Caco-2 (cell line): Measurements from ENCODE around the gene ARHGAP9. TPM values are rescaled to one million over a fixed set of nuclear protein-coding genes. Genes with fewer than 3 reads are reported as not detected.

ENCODE experiments used
- BruUV-seq: library from RNA; stranded (reverse); fragments of 400-500 nt; replicated peaks from 2 replicates; lab custom pipeline; 2021; lab: Mats Ljungman, UMichigan
- CTCF ChIA-PET: fragments of 300-600 bp; sonication (Branson Sonifier 250); formaldehyde crosslinking; loops from one replicate; lab custom pipeline; 2022; ENCODE audit warnings: antibody characterized with exemption; lab: Charles Lee
- POLR2A ChIA-PET: fragments of 300-600 bp; sonication (Branson Sonifier 250); formaldehyde crosslinking; loops from one replicate; lab custom pipeline; 2022; ENCODE audit warnings: antibody characterized with exemption; lab: Charles Lee
- DNase-seq, 2 experiments: peaks; one replicate each; pipeline versions ENCODE4 v3.0.0 to v3.0.0-alpha.2; 2020 to 2022
- H3K27me3 ChIP-seq: replicated peaks from 2 replicates; pipeline ENCODE4 v1.6.0; 2011; ENCODE audit warnings: low read length; ENCODE audit not compliant: control insufficient read depth, insufficient read depth
- H3K36me3 ChIP-seq: 2 replicates; pipeline ENCODE4 v1.5.1; 2011; ENCODE audit warnings: low read length; ENCODE audit not compliant: control insufficient read depth, insufficient read depth
- H3K4me1 ChIP-seq: fragments of 250-450 bp; sonication (Bioruptor Pico); 2 replicates; pipeline ENCODE4 v1.5.1; 2020; ENCODE audit warnings: mild to moderate bottlenecking
- H3K4me3 ChIP-seq: 2 replicates; pipeline ENCODE4 v1.5.1; 2011; ENCODE audit warnings: low read depth, mild to moderate bottlenecking, control low read depth, low read length
- H3K9me3 ChIP-seq: fragments of 250-450 bp; sonication (Bioruptor Pico); 2 replicates; pipeline ENCODE4 v1.5.1; 2020; ENCODE audit warnings: mild to moderate bottlenecking, moderate library complexity
- H3K27ac Mint-ChIP-seq: one replicate; pipeline ENCODE4 v1.8.0; 2022; ENCODE audit warnings: mixed read lengths; ENCODE audit not compliant: unreplicated experiment
- H3K27me3 Mint-ChIP-seq: one replicate; pipeline ENCODE4 v1.8.0; 2022; ENCODE audit warnings: mixed read lengths; ENCODE audit not compliant: insufficient read depth, unreplicated experiment
- H3K36me3 Mint-ChIP-seq: one replicate; pipeline ENCODE4 v1.8.0; 2022; ENCODE audit warnings: mild to moderate bottlenecking, mixed read lengths; ENCODE audit not compliant: insufficient read depth, unreplicated experiment
- H3K4me1 Mint-ChIP-seq: one replicate; pipeline ENCODE4 v1.8.0; 2022; ENCODE audit warnings: low read depth, mixed read lengths; ENCODE audit not compliant: unreplicated experiment
- H3K4me3 Mint-ChIP-seq: one replicate; pipeline ENCODE4 v1.8.0; 2022; ENCODE audit warnings: mild to moderate bottlenecking, moderate library complexity, mixed read lengths; ENCODE audit not compliant: unreplicated experiment
- H3K9me3 Mint-ChIP-seq: one replicate; pipeline ENCODE4 v1.8.0; 2022; ENCODE audit warnings: mixed read lengths; ENCODE audit not compliant: unreplicated experiment
- CTCF ChIP-seq, 2 experiments: fragments of 200-600 bp in 1 of 2; IDR thresholded peaks; 1 replicate in 1 of 2; 2 replicates in 1 of 2; pipeline versions ENCODE4 v1.5.1 to v1.8.0; 2011 to 2022; ENCODE audit warnings: antibody characterized with exemption in 1 of 2, control low read depth in 1 of 2, inconsistent platforms in 1 of 2, low read depth in 1 of 2, low read length in 1 of 2, mild to moderate bottlenecking in 1 of 2, moderate library complexity in 1 of 2; ENCODE audit not compliant: insufficient read depth in 1 of 2, severe bottlenecking in 1 of 2, unreplicated experiment in 1 of 2
- intact Hi-C: fragments of 100-400 bp; cut with micrococcal nuclease; formaldehyde crosslinking; loops from one replicate; pipeline ENCODE4 v1.10.0; 2022; ENCODE audit not compliant: unreplicated experiment
- total RNA-seq: library from RNA; stranded (reverse); gene quantifications from 2 replicates; pipeline ENCODE4 v1.2.3, GENCODE V29; 2022

ARHGAP9 gene
- total RNA-seq, 1 experiment from 2014 or later, result 0.75 TPM

GRCh38 chr12:57521525-57522010, 41.9 kb upstream of the ARHGAP9 start:
- H3K9me3 ChIP-seq, result no peaks in the 10 kb centered on the region
- no TSS peak for BruUV-seq
- H3K4me1 Mint-ChIP-seq, result peaks cover 29% of the 10 kb centered on the region
- no peaks in the 10 kb centered on the region for H3K27me3 Mint-ChIP-seq
- peak overlapping the region; percentile 72 for H3K4me3 ChIP-seq
- H3K27ac Mint-ChIP-seq, result peak overlapping the region; percentile 94
- ChIA-PET POLR2A (interaction anchor here (1.6 kb wide), 1 partner anchor 25 kb away, joined by 6 read pairs; the partner anchor contains the start of gene DCTN2), CTCF (no interaction called here)
- H3K27me3 ChIP-seq, result no peaks in the 10 kb centered on the region
- peaks cover 90% of the 10 kb centered on the region for H3K36me3 Mint-ChIP-seq
- peaks cover 6% of the 10 kb centered on the region for H3K36me3 ChIP-seq
- peak; percentile 59 to 66 for DNase-seq
- intact Hi-C loops, result loop anchor here (2.0 to 5.0 kb wide), 3 partner anchors 25 to 206 kb away; partner anchors contain the start of gene DCTN2
- H3K4me3 Mint-ChIP-seq, result peak overlapping the region; percentile 86
- no peaks in the 10 kb centered on the region for H3K9me3 Mint-ChIP-seq
- peaks cover 33% of the 10 kb centered on the region for H3K4me1 ChIP-seq
- peak in 1 of 2 experiments; percentile 16 for TF ChIP-seq CTCF (IDR thresholded peaks at IDR 0.05; ENCODE audit: insufficient read depth in 1 of 2, low read depth in 1 of 2, low read length in 1 of 2, severe bottlenecking in 1 of 2, unreplicated experiment in 1 of 2)

- Mint-ChIP-seq H3K9me3 (no peaks in the 10 kb centered on the region), H3K4me3 (peak within 1 kb of the TSS; percentile 86), H3K36me3 (peaks cover 94% of the 10 kb centered on the region), H3K4me1 (peaks cover 29% of the 10 kb centered on the region), H3K27ac (peak within 1 kb of the TSS; percentile 94), H3K27me3 (no peaks in the 10 kb centered on the region)
- TSS peak; percentile 58 for BruUV-seq
- TF ChIP-seq CTCF (IDR thresholded peaks at IDR 0.05; ENCODE audit: insufficient read depth in 1 of 2, low read depth in 1 of 2, low read length in 1 of 2, severe bottlenecking in 1 of 2, unreplicated experiment in 1 of 2), result no peak
- intact Hi-C loops, result loop anchor here (5.0 kb wide), 2 partner anchors 102 to 207 kb away; no protein-coding TSS in a partner anchor
- ChIA-PET CTCF (interaction anchor here (1.2 kb wide), 1 partner anchor 62 kb away, joined by 4 read pairs; no protein-coding TSS in a partner anchor), POLR2A (interaction anchor here (0.5 to 1.6 kb wide), 5 partner anchors 20 to 184 kb away, joined by 3 to 6 read pairs (median 3); partner anchors contain the start of gene DCTN2)
- H3K4me3 ChIP-seq, result peak within 1 kb of the TSS; percentile 71
- peaks cover 33% of the 10 kb centered on the region for H3K4me1 ChIP-seq
- DNase-seq, result peak; percentile 99
- H3K9me3 ChIP-seq, result no peaks in the 10 kb centered on the region
- H3K36me3 ChIP-seq, result peaks cover 6% of the 10 kb centered on the region
- H3K27me3 ChIP-seq, result no peaks in the 10 kb centered on the region
Observed at GRCh38 chr12:57520053-57520818, 40.6 kb upstream of the ARHGAP9 start, which contains the start of gene DDIT3. Gene DDIT3, minus strand, starts transcription at chr12:57520514. Its CDS starts 3,108 bp downstream, at chr12:57517406.

- H3K4me3 Mint-ChIP-seq, result peak overlapping the region; percentile 86
- Histone ChIP-seq H3K36me3 (peaks cover 4% of the 10 kb centered on the region), H3K27me3 (no peaks in the 10 kb centered on the region), H3K9me3 (no peaks in the 10 kb centered on the region), H3K4me3 (peak overlapping the region; percentile 71), H3K4me1 (peaks cover 30% of the 10 kb centered on the region)
- no peaks in the 10 kb centered on the region for H3K9me3 Mint-ChIP-seq
- H3K4me1 Mint-ChIP-seq, result peaks cover 29% of the 10 kb centered on the region
- BruUV-seq, result no TSS peak
- H3K36me3 Mint-ChIP-seq, result peaks cover 94% of the 10 kb centered on the region
- POLR2A ChIA-PET, result interaction anchor here (1.4 to 1.6 kb wide), 2 partner anchors 27 to 31 kb away, joined by 5 to 6 read pairs; partner anchors contain the start of gene DCTN2
- DNase-seq, result peak; percentile 70 to 71
- CTCF ChIA-PET, result interaction anchor here (1.2 kb wide), 1 partner anchor 61 kb away, joined by 4 read pairs; no protein-coding TSS in a partner anchor
- peak overlapping the region; percentile 94 for H3K27ac Mint-ChIP-seq
- TF ChIP-seq CTCF (IDR thresholded peaks at IDR 0.05; ENCODE audit: insufficient read depth in 1 of 2, low read depth in 1 of 2, low read length in 1 of 2, severe bottlenecking in 1 of 2, unreplicated experiment in 1 of 2), result no peak
- H3K27me3 Mint-ChIP-seq, result no peaks in the 10 kb centered on the region
- intact Hi-C loops, result loop anchor here (5.0 kb wide), 2 partner anchors 103 to 208 kb away; no protein-coding TSS in a partner anchor
Observed at GRCh38 chr12:57519796-57520052, 40.1 kb upstream of the ARHGAP9 start.
